ENCODE measurements around the gene RGS7BP. TPM values are rescaled to one million over a fixed set of nuclear protein-coding genes. Genes with fewer than 3 reads are reported as not detected.

Gene RGS7BP
- total RNA-seq, 1 donor from 2014 or later = not detected

GRCh38 chr5:64570395-64570996 lies 64.7 kb downstream of the RGS7BP start:
- TF ChIP-seq CTCF (IDR thresholded peaks at IDR 0.05) = no peak
- H3K27ac Mint-ChIP-seq (ENCODE audit: unreplicated experiment) = no peak overlapping the region
- H3K27me3 Mint-ChIP-seq (ENCODE audit: unreplicated experiment) = peaks cover 16% of the 10 kb centered on the region
- H3K4me3 Mint-ChIP-seq (ENCODE audit: unreplicated experiment) = no peak overlapping the region
- H3K36me3 Mint-ChIP-seq (ENCODE audit: unreplicated experiment) = no peaks in the 10 kb centered on the region
- no peaks in the 10 kb centered on the region for H3K9me3 Mint-ChIP-seq (ENCODE audit: unreplicated experiment)
- DNase-seq (ENCODE audit: extremely low spot score, unreplicated experiment) = no peak
- H3K4me1 Mint-ChIP-seq (ENCODE audit: unreplicated experiment) = no peaks in the 10 kb centered on the region

- no peak for TF ChIP-seq CTCF (IDR thresholded peaks at IDR 0.05)
- peaks cover 23% of the 10 kb centered on the region for H3K27me3 Mint-ChIP-seq (ENCODE audit: unreplicated experiment)
- H3K4me3 Mint-ChIP-seq (ENCODE audit: unreplicated experiment) = no peak overlapping the region
- H3K36me3 Mint-ChIP-seq (ENCODE audit: unreplicated experiment) = no peaks in the 10 kb centered on the region
- DNase-seq (ENCODE audit: extremely low spot score, unreplicated experiment) = no peak
- no peaks in the 10 kb centered on the region for H3K9me3 Mint-ChIP-seq (ENCODE audit: unreplicated experiment)
- no peak overlapping the region for H3K27ac Mint-ChIP-seq (ENCODE audit: unreplicated experiment)
- no peaks in the 10 kb centered on the region for H3K4me1 Mint-ChIP-seq (ENCODE audit: unreplicated experiment)
Observed at GRCh38 chr5:64575561-64575960, 69.7 kb downstream of the RGS7BP start.

GRCh38 chr5:64576250-64576649 lies 70.4 kb downstream of the RGS7BP start:
- no peak for DNase-seq (ENCODE audit: extremely low spot score, unreplicated experiment)
- no peaks in the 10 kb centered on the region for H3K36me3 Mint-ChIP-seq (ENCODE audit: unreplicated experiment)
- H3K27me3 Mint-ChIP-seq (ENCODE audit: unreplicated experiment) = peaks cover 22% of the 10 kb centered on the region
- H3K9me3 Mint-ChIP-seq (ENCODE audit: unreplicated experiment) = no peaks in the 10 kb centered on the region
- no peak overlapping the region for H3K27ac Mint-ChIP-seq (ENCODE audit: unreplicated experiment)
- no peak overlapping the region for H3K4me3 Mint-ChIP-seq (ENCODE audit: unreplicated experiment)
- TF ChIP-seq CTCF (IDR thresholded peaks at IDR 0.05) = no peak
- no peaks in the 10 kb centered on the region for H3K4me1 Mint-ChIP-seq (ENCODE audit: unreplicated experiment)

GRCh38 chr5:64585646-64586045 lies 79.8 kb downstream of the RGS7BP start:
- Mint-ChIP-seq H3K27me3 (ENCODE audit: unreplicated experiment) (peaks cover 32% of the 10 kb centered on the region), H3K4me3 (ENCODE audit: unreplicated experiment) (no peak overlapping the region), H3K27ac (ENCODE audit: unreplicated experiment) (no peak overlapping the region), H3K36me3 (ENCODE audit: unreplicated experiment) (no peaks in the 10 kb centered on the region), H3K9me3 (ENCODE audit: unreplicated experiment) (no peaks in the 10 kb centered on the region), H3K4me1 (ENCODE audit: unreplicated experiment) (no peaks in the 10 kb centered on the region)
- no peak for TF ChIP-seq CTCF (IDR thresholded peaks at IDR 0.05)
- no peak for DNase-seq (ENCODE audit: extremely low spot score, unreplicated experiment)

- Mint-ChIP-seq H3K27me3 (ENCODE audit: unreplicated experiment) (peaks cover 37% of the 10 kb centered on the region), H3K4me3 (ENCODE audit: unreplicated experiment) (no peak overlapping the region), H3K27ac (ENCODE audit: unreplicated experiment) (no peak overlapping the region), H3K9me3 (ENCODE audit: unreplicated experiment) (no peaks in the 10 kb centered on the region), H3K36me3 (ENCODE audit: unreplicated experiment) (no peaks in the 10 kb centered on the region), H3K4me1 (ENCODE audit: unreplicated experiment) (no peaks in the 10 kb centered on the region)
- TF ChIP-seq CTCF (IDR thresholded peaks at IDR 0.05) = no peak
- DNase-seq (ENCODE audit: extremely low spot score, unreplicated experiment) = no peak
Observed at GRCh38 chr5:64587370-64587769, 81.6 kb downstream of the RGS7BP start.
